Body of pancreas (tissue), 4 donors: Measurements from ENCODE around the gene CPEB2. TPM values are rescaled to one million over a fixed set of nuclear protein-coding genes. Genes with fewer than 3 reads are reported as not detected.
A peak's percentile ranks its signal among the peaks of the same experiment; 100 is the strongest.

Source experiments
- ATAC-seq: fragments of 150-250 bp; one replicate; pipeline ENCODE4 v1.9.1; 2016
- DNase-seq, 4 donors: peaks; one replicate each; pipeline ENCODE4 v3.0.0-alpha.2; 2019
- H3K27ac ChIP-seq, 4 donors: fragments of 200-600 bp; sonication (generic); 1 replicate in 3 of 4; 2 replicates in 1 of 4; pipeline versions ENCODE4 v1.5.1 to v1.6.1; 2016 to 2019; ENCODE audit warnings: mild to moderate bottlenecking in 1 of 4, mixed read lengths in 1 of 4, moderate library complexity in 1 of 4
- H3K27me3 ChIP-seq, 2 donors: fragments of 200-600 bp; sonication (generic); one replicate each; pipeline ENCODE4 v1.6.0; 2016; ENCODE audit warnings: mild to moderate bottlenecking in 1 of 2
- H3K36me3 ChIP-seq, 2 donors: fragments of 200-600 bp; sonication (generic); replicated peaks in 1 of 2; 2 replicates each; pipeline ENCODE4 v1.5.1; 2016; ENCODE audit warnings: low read depth in 2 of 2; ENCODE audit not compliant: insufficient read depth in 1 of 2
- H3K4me1 ChIP-seq: fragments of 200-600 bp; sonication (generic); one replicate; pipeline ENCODE4 v1.6.0; 2016
- H3K4me3 ChIP-seq, 2 donors: fragments of 200-600 bp; sonication (generic); 1 replicate in 1 of 2; 2 replicates in 1 of 2; pipeline ENCODE4 v1.5.1; 2016 to 2019
- H3K9me3 ChIP-seq, 3 donors: fragments of 200-600 bp; sonication (generic); 1 replicate in 2 of 3; 2 replicates in 1 of 3; pipeline ENCODE4 v1.5.1; 2016
- POLR2A ChIP-seq, 3 donors: fragments of 450-650 bp; IDR thresholded peaks; one replicate each; pipeline ENCODE4 v1.6.1; 2016; ENCODE audit warnings: antibody characterized with exemption in 3 of 3, mild to moderate bottlenecking in 2 of 3
- WGBS, 2 donors: methylation state at CpG; one replicate each; pipeline ENCODE4 v1.1.5; 2017; 5-methylcytosine and 5-hydroxymethylcytosine counted together
- intact Hi-C: fragments of 100-400 bp; cut with DNase I; formaldehyde crosslinking; loops from one replicate; pipeline ENCODE4 v1.15.1; 2023
- total RNA-seq, 2 donors: library from RNA; depleted of rRNA; stranded (reverse); fragments of >200 nt; gene quantifications; one replicate each; pipeline ENCODE4 v1.1.0, GENCODE V29; 2016
- TF ChIP-seq, protein P1 (sequence below), 7 experiments: fragments of 450-650 bp in 4 of 7; fragments of 200-600 bp in 3 of 7; sonication (generic) in 3 of 7; IDR thresholded peaks; one replicate each; pipeline ENCODE4 v1.5.1; 2016 to 2019; ENCODE audit warnings: antibody characterized with exemption in 7 of 7

The CPEB2 gene
- total RNA-seq, 2 donors from 2014 or later = 6.6 to 8.0 TPM

DNA sequence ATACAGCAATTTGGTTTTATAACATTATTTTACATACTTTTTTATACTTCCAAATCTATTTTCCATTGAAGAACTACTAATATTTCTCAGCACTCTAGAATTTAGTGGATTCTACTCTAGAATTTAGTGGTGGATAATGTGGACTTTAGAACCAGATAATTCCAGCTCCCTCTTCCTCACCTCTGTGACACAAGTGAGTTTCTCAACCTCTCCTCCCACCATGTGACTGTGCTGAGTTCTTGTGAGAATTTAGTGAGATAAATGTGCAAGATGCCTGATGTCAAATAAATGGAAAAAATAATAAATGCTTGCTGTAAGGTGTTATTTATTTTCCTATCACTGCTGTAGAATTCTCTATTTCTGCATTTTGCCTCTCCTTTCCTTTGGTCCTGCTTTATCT, 107.3 kb downstream of the CPEB2 start:
- no peaks in the 10 kb centered on the region for H3K4me1 ChIP-seq
- no peak for ATAC-seq
- no peaks in the 10 kb centered on the region for H3K9me3 ChIP-seq
- H3K27me3 ChIP-seq = no peaks in the 10 kb centered on the region
- TF ChIP-seq POLR2A (IDR thresholded peaks at IDR 0.05) = no peak
- TF ChIP-seq, protein P1, sequence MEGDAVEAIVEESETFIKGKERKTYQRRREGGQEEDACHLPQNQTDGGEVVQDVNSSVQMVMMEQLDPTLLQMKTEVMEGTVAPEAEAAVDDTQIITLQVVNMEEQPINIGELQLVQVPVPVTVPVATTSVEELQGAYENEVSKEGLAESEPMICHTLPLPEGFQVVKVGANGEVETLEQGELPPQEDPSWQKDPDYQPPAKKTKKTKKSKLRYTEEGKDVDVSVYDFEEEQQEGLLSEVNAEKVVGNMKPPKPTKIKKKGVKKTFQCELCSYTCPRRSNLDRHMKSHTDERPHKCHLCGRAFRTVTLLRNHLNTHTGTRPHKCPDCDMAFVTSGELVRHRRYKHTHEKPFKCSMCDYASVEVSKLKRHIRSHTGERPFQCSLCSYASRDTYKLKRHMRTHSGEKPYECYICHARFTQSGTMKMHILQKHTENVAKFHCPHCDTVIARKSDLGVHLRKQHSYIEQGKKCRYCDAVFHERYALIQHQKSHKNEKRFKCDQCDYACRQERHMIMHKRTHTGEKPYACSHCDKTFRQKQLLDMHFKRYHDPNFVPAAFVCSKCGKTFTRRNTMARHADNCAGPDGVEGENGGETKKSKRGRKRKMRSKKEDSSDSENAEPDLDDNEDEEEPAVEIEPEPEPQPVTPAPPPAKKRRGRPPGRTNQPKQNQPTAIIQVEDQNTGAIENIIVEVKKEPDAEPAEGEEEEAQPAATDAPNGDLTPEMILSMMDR (IDR thresholded peaks at IDR 0.05) = no peak
- no peak for DNase-seq
- H3K27ac ChIP-seq = no peak overlapping the region
- H3K36me3 ChIP-seq = no peaks in the 10 kb centered on the region
- no peak overlapping the region for H3K4me3 ChIP-seq
- intact Hi-C loops = no loop called here

DNA sequence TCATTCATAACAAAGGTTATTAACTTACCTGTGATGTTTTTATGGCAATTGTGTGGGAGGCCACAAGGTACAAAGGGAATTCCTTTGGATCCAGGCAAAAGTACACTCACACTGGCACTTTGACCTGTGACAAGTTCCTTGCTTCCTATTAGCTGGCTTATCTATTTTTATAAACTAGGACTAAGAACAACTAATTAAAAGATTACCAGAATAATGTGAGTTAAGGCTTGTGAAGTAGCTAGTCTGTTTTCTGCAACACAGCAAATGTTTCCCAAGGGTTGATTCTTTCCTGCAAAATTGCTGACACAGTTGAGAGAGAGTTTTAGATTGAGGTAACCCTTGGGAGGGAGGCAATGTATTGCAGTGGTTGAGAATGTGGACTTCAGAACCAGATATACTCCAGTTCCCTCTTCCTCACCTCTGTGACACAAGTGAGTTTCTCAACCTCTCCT, 107.9 kb downstream of the CPEB2 start:
- ATAC-seq = no peak
- DNase-seq = no peak
- no peaks in the 10 kb centered on the region for H3K36me3 ChIP-seq
- TF ChIP-seq POLR2A (IDR thresholded peaks at IDR 0.05) = no peak
- TF ChIP-seq, protein P1 (IDR thresholded peaks at IDR 0.05) = no peak
- H3K4me1 ChIP-seq = no peaks in the 10 kb centered on the region
- no peak overlapping the region for H3K27ac ChIP-seq
- no peak overlapping the region for H3K4me3 ChIP-seq
- intact Hi-C loops = no loop called here
- no peaks in the 10 kb centered on the region for H3K9me3 ChIP-seq
- no peaks in the 10 kb centered on the region for H3K27me3 ChIP-seq

DNA sequence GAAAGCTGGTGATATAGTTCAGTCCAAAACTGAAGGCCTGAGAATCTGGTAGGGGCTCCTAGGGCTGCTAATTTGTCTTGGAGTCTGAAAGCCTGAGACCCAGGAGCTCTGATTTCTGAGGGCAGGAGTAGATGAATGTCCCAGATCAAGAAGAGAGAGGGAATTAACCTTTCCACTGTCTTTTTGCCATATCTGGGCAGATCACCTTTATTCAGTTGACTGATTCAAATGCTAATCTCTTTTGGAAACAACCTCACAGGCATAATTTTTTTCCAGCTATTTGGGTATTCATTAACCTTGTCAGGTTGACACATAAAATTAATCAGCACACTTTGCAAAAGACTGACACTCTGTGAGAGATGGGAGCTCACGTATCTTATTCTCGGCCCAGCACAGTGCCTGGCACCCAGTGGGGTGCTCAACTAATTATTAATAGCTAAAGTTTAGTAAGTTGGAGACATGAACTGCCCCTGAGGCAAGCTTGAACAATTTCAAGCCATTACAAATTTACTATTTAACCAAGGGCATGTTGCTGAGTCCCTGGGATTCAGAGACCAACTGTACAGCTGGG, 114.3 kb downstream of the CPEB2 start:
- no peaks in the 10 kb centered on the region for H3K36me3 ChIP-seq
- H3K9me3 ChIP-seq = peaks cover 0 to 4% (median 0%) of the 10 kb centered on the region in 3 donors
- H3K27ac ChIP-seq = peak overlapping the region in 1 of 4 donors; percentile 27
- ATAC-seq (peak; percentile 45), DNase-seq (no peak)
- no peak for TF ChIP-seq POLR2A (IDR thresholded peaks at IDR 0.05)
- TF ChIP-seq, protein P1 (IDR thresholded peaks at IDR 0.05) = no peak
- intact Hi-C loops = no loop called here
- peaks cover 14% of the 10 kb centered on the region for H3K4me1 ChIP-seq
- H3K27me3 ChIP-seq = no peaks in the 10 kb centered on the region
- WGBS, 2 donors = 14 to 28% methylated on average over 2 of the region's 2 CpGs
- H3K4me3 ChIP-seq = no peak overlapping the region

DNA sequence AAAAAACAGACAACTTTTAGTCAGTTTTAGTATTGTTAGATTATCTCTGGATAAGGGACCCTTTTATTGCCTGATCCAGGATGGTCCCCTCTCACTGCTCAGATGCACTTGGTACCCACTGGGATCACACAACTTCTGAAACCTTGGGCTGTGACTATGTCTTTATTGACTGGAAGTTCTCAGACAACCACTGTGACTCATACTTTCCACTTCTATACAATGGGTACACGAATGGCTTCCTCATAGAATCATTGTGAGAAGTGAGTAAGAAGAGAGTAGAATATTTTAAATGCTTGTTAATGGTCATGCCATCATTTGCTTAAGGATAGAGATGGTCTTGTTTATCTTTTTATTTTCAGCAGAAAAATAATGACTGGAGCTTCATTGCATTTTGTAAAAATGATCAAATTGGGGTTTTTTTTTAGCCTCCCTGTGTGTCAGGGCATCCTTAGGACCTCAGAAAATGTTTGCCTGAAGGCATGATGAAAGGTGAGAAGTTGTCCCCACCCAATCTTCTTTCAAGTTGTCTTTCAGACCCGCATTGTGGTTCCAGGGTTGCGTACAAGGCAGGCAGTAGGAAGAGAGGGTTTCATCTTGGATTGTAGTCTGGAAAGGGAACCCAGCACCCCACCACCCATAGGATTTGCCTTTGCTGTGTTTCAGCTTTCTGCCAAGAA, 115.1 kb downstream of the CPEB2 start:
- WGBS, 2 donors = 76 to 79% methylated on average over 3 of the region's 3 CpGs
- no peak for DNase-seq
- Histone ChIP-seq H3K27ac (no peak overlapping the region), H3K4me3 (no peak overlapping the region), H3K4me1 (peaks cover 14% of the 10 kb centered on the region), H3K9me3 (peaks cover 0 to 4% (median 0%) of the 10 kb centered on the region in 3 donors), H3K27me3 (no peaks in the 10 kb centered on the region), H3K36me3 (no peaks in the 10 kb centered on the region)
- TF ChIP-seq POLR2A (IDR thresholded peaks at IDR 0.05) = no peak
- TF ChIP-seq, protein P1 (IDR thresholded peaks at IDR 0.05) = no peak
- no peak for ATAC-seq
- intact Hi-C loops = no loop called here

DNA sequence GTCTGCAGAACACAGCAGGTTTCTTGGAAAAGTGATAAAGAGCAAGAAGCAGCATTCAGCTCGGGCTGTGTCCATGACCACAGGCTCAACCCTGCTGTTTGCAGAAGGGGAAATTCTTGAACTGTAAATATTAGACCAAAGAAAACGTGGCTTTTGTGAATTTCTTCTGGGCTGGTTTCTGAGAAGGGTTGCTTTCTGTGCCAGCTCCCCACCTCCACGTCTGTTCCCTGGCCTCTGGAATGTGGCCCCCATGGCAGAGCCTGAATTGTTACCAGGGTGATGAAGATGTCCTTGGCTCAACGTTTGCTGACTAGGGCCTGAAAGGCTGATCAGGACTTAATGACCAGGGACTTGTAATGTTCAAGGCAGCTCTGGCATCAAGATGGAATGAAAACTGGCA, 116.0 kb downstream of the CPEB2 start:
- H3K36me3 ChIP-seq = no peaks in the 10 kb centered on the region
- H3K27me3 ChIP-seq = no peaks in the 10 kb centered on the region
- peak in 1 of 4 donors; percentile 16 for DNase-seq
- TF ChIP-seq, protein P1 (IDR thresholded peaks at IDR 0.05) = no peak
- no peak for TF ChIP-seq POLR2A (IDR thresholded peaks at IDR 0.05)
- intact Hi-C loops = no loop called here
- peak; percentile 47 for ATAC-seq
- 13 to 22% methylated on average over 4 of the region's 4 CpGs for WGBS, 2 donors
- H3K4me1 ChIP-seq = peaks cover 14% of the 10 kb centered on the region
- peak overlapping the region in 2 of 4 donors; percentile 5 to 13 for H3K27ac ChIP-seq
- H3K9me3 ChIP-seq = peaks cover 0 to 4% (median 0%) of the 10 kb centered on the region in 3 donors
- no peak overlapping the region for H3K4me3 ChIP-seq
